ENCODE measurements around the gene SAP30BP.

DNA sequence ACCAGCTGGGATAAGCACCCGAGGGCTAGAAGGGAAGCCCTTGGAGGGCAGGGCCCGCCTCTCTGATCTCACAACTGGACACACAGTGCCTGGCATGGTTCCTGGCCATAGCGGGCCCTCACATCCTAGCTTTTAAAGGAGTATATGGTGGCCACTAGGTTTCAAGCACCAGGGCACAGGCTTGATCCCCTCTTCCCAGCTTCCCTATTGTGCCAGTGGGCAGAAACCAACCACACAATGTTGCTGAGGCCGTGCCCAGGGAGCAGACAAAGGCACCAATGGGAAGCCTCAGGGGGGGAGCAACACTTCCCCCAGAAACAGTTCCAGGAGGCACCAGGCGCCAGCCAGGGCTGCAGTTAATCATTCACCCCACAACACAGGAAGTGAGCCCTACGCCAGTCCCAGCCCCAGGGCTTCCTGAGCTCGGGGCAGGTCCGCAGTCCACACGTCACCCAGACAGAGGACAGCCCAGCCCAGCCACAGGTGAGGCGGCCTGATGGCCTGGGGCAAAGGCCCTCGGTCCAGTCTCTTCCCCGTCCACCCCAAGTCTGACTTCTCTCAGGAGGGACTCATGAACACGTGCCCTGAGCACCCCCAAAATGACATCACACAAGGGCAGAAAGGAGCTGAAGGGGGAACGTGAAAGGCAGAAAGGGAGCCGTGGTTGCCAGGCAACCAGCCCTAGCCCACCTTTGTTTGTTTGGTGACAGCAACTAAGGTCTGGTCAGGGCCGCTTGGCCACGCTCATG is 21.1 kb upstream of the SAP30BP start:
- TF ChIP-seq, protein P1, sequence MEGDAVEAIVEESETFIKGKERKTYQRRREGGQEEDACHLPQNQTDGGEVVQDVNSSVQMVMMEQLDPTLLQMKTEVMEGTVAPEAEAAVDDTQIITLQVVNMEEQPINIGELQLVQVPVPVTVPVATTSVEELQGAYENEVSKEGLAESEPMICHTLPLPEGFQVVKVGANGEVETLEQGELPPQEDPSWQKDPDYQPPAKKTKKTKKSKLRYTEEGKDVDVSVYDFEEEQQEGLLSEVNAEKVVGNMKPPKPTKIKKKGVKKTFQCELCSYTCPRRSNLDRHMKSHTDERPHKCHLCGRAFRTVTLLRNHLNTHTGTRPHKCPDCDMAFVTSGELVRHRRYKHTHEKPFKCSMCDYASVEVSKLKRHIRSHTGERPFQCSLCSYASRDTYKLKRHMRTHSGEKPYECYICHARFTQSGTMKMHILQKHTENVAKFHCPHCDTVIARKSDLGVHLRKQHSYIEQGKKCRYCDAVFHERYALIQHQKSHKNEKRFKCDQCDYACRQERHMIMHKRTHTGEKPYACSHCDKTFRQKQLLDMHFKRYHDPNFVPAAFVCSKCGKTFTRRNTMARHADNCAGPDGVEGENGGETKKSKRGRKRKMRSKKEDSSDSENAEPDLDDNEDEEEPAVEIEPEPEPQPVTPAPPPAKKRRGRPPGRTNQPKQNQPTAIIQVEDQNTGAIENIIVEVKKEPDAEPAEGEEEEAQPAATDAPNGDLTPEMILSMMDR (IDR thresholded peaks at IDR 0.05; ENCODE audit: low read depth, low read length): 0 out of 2 replicates have a peak, but pooled peaks have one; percentile 9
- no peak for TF ChIP-seq EZH2phosphoT487 (IDR thresholded peaks at IDR 0.05; ENCODE audit: low read depth)
